GM13976 (cell line): ENCODE measurements around the gene CAPN7.

ENCODE experiments used
- DNase-seq: peaks from one replicate; pipeline ENCODE4 v3.0.0; 2012; ENCODE audit warnings: low spot score
- CTCF ChIP-seq: IDR thresholded peaks from 2 replicates; pipeline ENCODE4 v1.5.1; 2012; ENCODE audit warnings: borderline replicate concordance, mild to moderate bottlenecking; ENCODE audit not compliant: insufficient read depth; ENCODE audit errors: extremely low read depth, missing control alignments, control extremely low read depth
- in situ Hi-C: fragments of 300-500 bp; cut with MboI; formaldehyde crosslinking; loops from one replicate; pipeline ENCODE4 v1.12.0; 2022; ENCODE audit warnings: low sequenced_read_pairs, mixed read lengths, inconsistent platforms; ENCODE audit not compliant: unreplicated experiment

CAPN7 gene

GRCh38 chr3:15276028-15276724 is 70.1 kb downstream of the CAPN7 start:
- TF ChIP-seq CTCF: no peak
- in situ Hi-C loops: loop anchor here (10.0 kb wide), 1 partner anchor 49 kb away; no protein-coding TSS in a partner anchor
- no peak for DNase-seq

- TF ChIP-seq CTCF: no peak
- no peak for DNase-seq
- in situ Hi-C loops: loop anchor here (10.0 kb wide), 1 partner anchor 47 kb away; no protein-coding TSS in a partner anchor
Observed at GRCh38 chr3:15277861-15278500, 71.9 kb downstream of the CAPN7 start.

GRCh38 chr3:15279205-15279604 is 73.2 kb downstream of the CAPN7 start:
- DNase-seq: no peak
- in situ Hi-C loops: loop anchor here (10.0 kb wide), 1 partner anchor 46 kb away; no protein-coding TSS in a partner anchor

GRCh38 chr3:15279671-15280402 is 73.8 kb downstream of the CAPN7 start:
- in situ Hi-C loops: loop anchor here (10.0 kb wide), 1 partner anchor 45 kb away; no protein-coding TSS in a partner anchor
- DNase-seq: no peak
- TF ChIP-seq CTCF: no peak

More at GRCh38 chr3:15279205-15279604, 73.2 kb downstream of the CAPN7 start:
- no peak for TF ChIP-seq CTCF

GRCh38 chr3:15280853-15281532 is 74.9 kb downstream of the CAPN7 start:
- no peak for TF ChIP-seq CTCF
- no peak for DNase-seq
- in situ Hi-C loops: no loop called here

GRCh38 chr3:15281817-15282216 is 75.8 kb downstream of the CAPN7 start:
- in situ Hi-C loops: no loop called here
- no peak for DNase-seq
- no peak for TF ChIP-seq CTCF
